ENCODE results near the gene LRRFIP1.
"Not testable (repeated sequence)": the region's sequence is repeated elsewhere in the genome, so short reads cannot be mapped to it uniquely, and the experiment has no call there.

Gene LRRFIP1

DNA sequence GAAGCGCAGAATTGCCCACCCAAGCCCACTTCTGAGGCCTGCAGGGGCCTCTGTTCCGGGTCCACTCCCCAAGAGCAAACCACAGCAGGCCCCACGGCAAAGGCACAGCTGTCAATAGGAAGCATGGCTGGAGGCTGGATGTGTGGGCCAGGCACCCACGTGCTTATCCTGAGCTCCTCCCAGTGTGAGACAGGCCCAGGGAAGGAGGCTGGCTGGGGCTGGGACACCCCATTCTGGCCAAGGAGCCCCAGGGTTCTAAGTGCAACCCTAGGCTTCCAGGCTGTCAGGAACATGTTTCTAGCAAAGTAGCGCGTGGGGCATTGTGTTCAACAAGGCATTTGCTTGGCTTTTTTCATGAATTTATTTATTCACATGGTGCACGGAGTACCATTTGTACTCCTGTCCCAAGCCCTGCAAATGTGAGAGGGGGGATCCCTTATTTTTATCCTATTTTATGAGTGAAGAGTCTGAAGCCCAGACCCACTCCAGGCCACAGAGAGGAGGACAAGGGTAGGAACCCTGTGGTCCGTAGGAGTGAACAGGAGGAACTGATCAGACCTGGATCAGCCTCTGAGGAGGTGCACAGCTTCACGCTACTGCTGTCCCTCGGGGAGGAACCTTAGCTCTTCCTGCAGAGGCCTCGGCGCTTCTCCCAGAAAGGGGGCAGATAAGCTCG, 30.7 kb upstream of the LRRFIP1 start:
- intact Hi-C loops (cut with DNase I): no loop called here
- DNase-seq: peak in 2 of 10 donors; percentile 51 to 65

- intact Hi-C loops (cut with DNase I): no loop called here
- peak in 2 of 10 donors; percentile 35 to 67 for DNase-seq
Measured at GRCh38 chr2:237597196-237598145, 29.9 kb upstream of the LRRFIP1 start.

DNA sequence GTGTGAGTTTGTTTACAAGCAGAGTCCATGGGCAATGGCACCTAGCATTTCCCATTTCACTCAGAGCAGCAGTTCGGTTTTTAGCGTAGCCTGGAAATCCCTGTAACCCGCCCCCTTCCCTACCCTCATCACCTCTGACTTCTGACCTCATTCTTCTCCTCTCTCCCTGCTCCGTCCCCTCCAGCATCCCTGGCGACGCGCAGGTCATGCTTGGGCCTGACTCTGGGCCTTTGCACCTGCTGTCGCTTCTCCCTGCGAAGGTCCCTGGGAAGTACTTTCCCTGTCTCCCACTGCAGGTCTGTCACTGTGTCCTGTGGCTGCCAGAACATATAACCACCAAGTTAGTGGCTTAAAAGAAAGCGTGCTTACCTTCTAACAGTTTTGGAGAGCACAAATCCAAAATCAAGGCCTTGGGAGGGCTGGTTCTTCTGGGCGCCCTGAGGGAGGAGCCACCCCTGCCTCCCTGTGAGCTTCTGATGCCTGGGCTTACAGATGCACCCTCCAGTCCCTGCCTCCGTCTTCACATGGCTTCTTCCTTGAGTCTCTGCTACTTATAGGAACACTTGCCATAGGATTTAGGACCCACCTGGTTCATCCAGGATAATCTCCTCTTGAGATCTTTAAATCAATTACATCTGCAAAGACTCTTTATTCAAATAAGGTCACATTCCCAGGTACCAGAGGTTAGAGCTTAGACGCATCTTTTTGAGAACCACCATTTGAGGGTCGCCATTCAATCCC, 28.7 kb upstream of the LRRFIP1 start:
- intact Hi-C loops (cut with DNase I): no loop called here
- peak in 1 of 10 donors; percentile 24 for DNase-seq

- peak in 1 of 10 donors; percentile 71 for DNase-seq
- intact Hi-C loops (cut with DNase I): no loop called here
Measured at GRCh38 chr2:237599465-237600110, 27.8 kb upstream of the LRRFIP1 start.

DNA sequence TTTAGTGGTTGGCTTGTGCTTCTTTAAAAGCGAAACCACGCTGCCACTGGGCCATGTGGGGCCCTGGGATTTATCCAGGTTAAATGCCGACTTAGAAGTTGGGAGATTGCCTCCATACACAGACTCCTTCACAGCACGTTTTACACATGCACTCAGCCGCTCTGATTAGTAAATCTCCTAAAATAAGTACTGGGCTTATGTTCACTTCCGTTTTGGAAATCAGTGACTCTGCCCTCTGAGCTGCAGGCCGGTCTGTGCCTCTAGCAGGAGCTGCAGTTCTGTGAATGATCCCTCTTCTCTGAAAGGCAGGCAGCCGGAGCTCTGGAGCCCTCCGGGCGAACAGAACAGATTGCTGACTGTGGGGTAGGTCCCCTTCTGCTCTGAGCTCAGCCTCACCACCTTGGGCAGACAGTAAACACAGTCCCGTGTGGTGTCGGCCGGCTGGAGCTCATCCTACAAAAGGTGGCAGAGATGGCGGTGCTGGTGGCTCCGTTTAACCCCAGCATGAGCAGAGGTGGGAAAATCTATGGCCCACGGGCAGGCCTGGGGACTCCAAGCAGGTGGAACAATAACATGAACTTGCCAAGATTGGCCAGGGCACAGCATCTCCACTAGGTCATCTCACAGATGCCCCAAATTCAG, 27.1 kb upstream of the LRRFIP1 start:
- DNase-seq: peak in 1 of 10 donors; percentile 69
- intact Hi-C loops (cut with DNase I): no loop called here

- intact Hi-C loops (cut with DNase I): no loop called here
- DNase-seq: peak in 1 of 10 donors; percentile 34
Measured at GRCh38 chr2:237601453-237602116, 25.8 kb upstream of the LRRFIP1 start.

- DNase-seq: peak in 1 of 10 donors; percentile 23
- intact Hi-C loops (cut with DNase I): no loop called here
Measured at GRCh38 chr2:237602409-237602808, 25.0 kb upstream of the LRRFIP1 start.

DNA sequence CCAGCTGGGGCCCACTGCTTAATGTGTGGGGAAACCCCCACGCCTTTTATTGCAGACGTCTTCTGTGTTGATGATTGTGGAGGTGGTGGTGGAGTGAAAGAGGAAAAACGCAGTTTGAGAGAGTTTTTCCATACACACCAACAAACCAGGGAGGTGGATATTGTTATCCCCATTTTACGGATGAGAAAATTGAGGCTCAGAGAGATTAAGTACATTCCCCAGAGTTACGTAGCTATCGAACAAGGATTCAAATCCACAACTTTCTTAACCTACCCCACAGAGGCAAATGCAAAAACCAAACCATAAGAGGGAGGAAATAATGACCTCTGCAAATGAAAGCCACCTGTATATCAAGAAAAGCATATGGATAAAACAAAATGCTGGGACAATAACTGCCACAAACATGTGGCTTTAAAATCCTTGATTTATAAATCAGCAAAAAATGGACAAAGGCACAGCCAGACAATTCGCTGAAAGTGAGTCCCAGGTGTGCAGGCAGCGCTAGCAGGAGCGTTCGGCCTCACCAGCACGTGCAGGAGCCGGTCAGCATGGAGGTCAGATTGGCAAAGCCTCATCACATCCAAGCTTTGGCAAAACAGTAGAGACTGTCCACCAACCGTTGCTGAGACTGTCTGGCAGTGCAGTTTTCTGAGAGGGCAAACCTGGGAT, 24.2 kb upstream of the LRRFIP1 start:
- intact Hi-C loops (cut with DNase I): no loop called here
- peak in 1 of 10 donors; percentile 45 for DNase-seq

DNA sequence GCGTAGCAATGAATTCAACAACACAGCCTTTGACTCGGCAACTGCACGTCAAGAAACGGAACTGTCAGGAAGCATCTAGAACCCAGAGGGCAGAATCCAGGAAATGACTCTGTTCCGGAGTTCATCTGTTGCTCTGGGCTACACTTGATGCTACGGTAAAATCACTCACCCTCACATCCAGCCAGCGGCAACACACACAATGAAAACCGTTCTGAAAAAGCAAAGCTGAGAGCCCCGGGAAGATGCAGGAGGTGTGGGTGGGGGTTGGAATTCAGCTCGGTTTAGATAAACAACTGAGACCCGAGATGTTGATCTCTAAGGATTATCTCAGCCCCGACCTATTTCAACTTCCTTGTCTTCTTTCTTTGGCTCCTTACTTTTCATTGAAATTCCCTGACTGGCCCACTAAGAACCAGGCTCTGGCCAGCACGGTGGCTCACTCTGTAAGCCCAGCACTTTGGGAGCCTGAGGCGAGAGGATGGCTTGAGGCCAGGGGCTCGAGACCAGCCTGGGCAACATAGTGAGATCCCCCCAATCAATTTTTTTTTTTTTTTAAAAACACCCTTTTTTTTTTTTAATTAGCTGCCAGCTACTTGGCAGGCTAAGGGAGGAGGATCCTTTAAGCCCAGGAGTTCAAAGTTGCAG, 23.5 kb upstream of the LRRFIP1 start:
- peak in 1 of 10 donors; percentile 29 for DNase-seq
- intact Hi-C loops (cut with DNase I): no loop called here

DNA sequence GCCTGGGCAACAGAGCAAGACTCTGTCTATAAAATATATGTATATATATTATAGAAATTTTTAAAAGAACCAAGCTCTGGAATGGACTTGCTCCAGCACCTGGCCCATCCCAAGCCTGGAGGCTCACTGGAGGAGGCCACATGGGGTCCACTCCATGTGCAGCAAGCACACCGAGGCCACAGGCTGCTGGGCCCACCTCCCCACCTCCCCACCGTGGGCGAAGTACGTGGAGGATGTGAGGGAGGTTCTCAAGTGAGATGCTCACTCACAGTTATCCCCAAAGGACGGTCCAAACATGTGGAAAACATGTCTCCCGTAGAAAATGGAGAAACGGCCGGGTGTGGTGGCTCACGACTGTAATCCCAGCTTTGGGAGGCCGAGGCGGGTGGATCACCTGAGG, 23.0 kb upstream of the LRRFIP1 start:
- intact Hi-C loops (cut with DNase I): no loop called here
- DNase-seq: peak in 1 of 10 donors; percentile 68

GRCh38 chr2:237604960-237605359, 22.4 kb upstream of the LRRFIP1 start:
- peak in 1 of 10 donors; percentile 14 for DNase-seq
- intact Hi-C loops (cut with DNase I): no loop called here

DNA sequence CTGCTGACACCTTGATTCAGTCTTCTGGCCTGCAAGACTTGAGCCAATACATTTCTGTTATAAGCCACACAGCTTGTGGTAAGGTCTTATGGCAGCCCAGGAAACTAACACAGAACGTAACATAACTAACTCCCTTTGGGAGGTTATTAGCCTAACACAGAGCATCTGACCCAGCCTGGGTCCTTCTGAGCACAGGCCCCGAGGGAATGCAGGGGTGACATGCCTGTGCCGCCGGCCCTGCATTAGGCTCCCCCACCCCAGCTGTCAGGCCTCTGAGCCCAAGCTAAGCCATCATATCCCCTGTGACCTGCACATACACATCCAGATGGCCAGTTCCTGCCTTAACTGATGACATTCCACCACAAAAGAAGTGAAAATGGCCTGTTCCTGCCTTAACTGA, 20.9 kb upstream of the LRRFIP1 start:
- intact Hi-C loops (cut with DNase I): not testable (repeated sequence)
- peak in 1 of 10 donors; percentile 25 for DNase-seq

DNA sequence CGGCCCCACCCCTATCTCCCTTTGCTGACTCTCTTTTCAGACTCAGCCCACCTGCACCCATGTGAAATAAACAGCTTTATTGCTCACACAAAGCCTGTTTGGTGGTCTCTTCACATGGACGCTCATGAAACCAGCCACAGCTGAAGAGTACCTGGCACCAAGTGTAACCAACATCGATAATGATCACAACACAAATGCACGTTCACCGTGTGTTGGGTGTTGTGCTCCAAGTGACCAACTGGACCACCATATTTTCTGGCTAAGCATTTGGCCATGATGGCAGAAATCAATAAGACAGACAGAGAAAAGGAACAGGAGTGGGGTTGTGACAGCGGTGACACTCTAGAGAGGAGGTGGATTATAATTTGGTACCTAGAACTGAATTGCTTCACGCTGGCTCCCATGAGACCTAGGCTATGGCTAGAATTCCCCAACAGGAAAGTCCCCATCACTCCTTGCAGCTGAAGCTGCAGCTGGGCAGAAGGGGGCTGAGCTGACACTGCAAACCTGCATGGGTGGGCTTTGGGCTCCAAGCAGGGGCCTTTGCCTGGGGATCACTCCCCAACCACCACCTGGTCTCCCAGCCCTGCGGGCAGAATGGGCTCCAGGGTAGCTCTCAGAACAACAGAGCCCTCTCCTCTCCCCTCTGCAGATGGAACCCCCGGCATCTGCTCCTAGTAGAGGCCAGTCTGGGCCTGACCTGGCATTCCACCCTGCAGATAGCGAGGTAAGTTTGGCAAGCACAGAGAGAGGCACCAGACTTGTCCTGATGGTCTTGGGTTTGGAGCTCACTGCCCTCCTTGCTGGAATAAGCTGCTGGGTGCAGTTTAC, 14.6 kb upstream of the LRRFIP1 start:
- intact Hi-C loops (cut with DNase I): no loop called here

GRCh38 chr2:237613679-237614078, 13.7 kb upstream of the LRRFIP1 start:
- DNase-seq: no peak
- intact Hi-C loops (cut with DNase I): no loop called here

More for the DNA sequence above, 14.6 kb upstream of the LRRFIP1 start:
- DNase-seq: peak in 1 of 10 donors; percentile 36

- peak in 1 of 10 donors; percentile 50 for DNase-seq
- intact Hi-C loops (cut with DNase I): no loop called here
Measured at GRCh38 chr2:237614151-237614720, 13.2 kb upstream of the LRRFIP1 start.

DNA sequence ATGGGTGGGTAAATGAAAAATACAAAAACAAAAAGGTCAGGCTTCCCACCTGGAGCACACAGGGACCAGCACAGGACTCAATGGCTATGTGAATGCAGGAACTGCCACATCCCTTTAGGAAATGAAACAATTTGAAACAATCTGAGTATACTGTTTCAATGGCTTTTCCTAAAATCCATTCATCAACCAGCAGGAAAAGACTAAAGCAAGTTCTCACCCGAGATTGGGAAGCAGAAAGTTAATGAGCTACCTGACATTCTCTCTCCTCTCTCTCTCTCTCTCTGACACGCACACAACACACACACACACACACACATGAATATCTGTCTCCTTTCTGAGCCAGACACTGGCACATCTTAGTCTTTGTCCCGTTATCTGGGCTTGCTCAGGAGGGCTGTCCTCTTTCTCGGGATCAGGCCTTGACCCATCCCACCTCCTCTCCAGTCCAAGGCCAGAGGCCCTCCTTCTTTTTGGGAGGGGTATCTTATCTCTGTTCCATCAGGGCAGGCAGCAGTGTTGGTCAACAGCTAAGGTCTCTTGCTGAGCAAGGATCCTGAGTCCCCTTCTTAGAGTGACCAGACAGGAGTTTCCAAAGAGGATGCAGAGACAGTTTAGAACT, 11.6 kb upstream of the LRRFIP1 start:
- intact Hi-C loops (cut with DNase I): no loop called here
- no peak for DNase-seq

GRCh38 chr2:237616373-237616733, 11.0 kb upstream of the LRRFIP1 start:
- DNase-seq: no peak
- intact Hi-C loops (cut with DNase I): no loop called here

Data from posterior cingulate gyrus (tissue), 11 donors.